ENCODE results near the gene CGRRF1.

DNA sequence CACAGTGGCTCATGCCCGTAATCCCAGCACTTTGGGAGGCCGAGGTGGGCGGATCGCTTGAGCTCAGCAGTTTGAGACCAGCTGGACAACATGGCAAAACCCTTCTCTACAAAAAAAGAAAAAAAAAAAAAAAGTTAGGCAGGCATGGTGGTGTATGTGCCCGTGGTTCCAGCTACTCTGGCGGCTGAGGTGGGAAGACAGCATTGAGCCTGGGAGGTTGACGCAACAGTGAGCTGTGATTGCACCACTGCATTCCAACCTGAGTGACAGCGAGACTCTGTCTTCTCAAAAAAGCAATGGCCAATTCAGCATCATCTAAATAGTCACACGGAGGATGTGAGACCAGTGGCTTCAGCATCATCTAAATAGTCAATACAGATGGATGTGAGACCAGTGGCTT is 46.8 kb downstream of the CGRRF1 start:
- no peak for TF ChIP-seq CTCF (IDR thresholded peaks at IDR 0.05; ENCODE audit: low read length)
- no peak for TF ChIP-seq EZH2 (IDR thresholded peaks at IDR 0.05; ENCODE audit: borderline replicate concordance, low read length)

All from OCI-LY1 (cell line).